ENCODE results near the gene EP400. TPM values are rescaled to one million over a fixed set of nuclear protein-coding genes. Genes with fewer than 3 reads are reported as not detected.

EP400 gene
- total and polyA plus RNA-seq, 2 of the 8 experiments (the other 6 are each of a cell fraction or from before 2014, with no cell fraction given), result 13.1 to 69.7 TPM

- H3K4me2 ChIP-seq (ENCODE audit: insufficient read depth in 1 of 2, low read depth in 2 of 2, low read length in 2 of 2), result no peak overlapping the region
- H2BK15ac ChIP-seq (ENCODE audit: low read length), result no peak overlapping the region
- H4K91ac ChIP-seq (replicated peaks; ENCODE audit: insufficient read length, low read length), result no peak overlapping the region
- H3K18ac ChIP-seq (ENCODE audit: extremely low read depth, low read length), result no peak overlapping the region
- DNase-seq (ENCODE audit: low read depth in 1 of 2, low spot score in 2 of 2) (no peak), FAIRE-seq (no peak)
- H3K4ac ChIP-seq (replicated peaks; ENCODE audit: insufficient read length, low read depth, low read length), result no peak overlapping the region
- H3K27me3 ChIP-seq (replicated peaks in 1 of 4; ENCODE audit: control insufficient read depth in 3 of 4, extremely low read depth in 1 of 4, insufficient read depth in 3 of 4, low read length in 3 of 4), result no peaks in the 10 kb centered on the region
- no peaks in the 10 kb centered on the region for H3K9me3 ChIP-seq (ENCODE audit: insufficient read depth in 2 of 2, low read depth in 1 of 2, low read length in 1 of 2)
- no peak overlapping the region for H3K56ac ChIP-seq (replicated peaks; ENCODE audit: insufficient read length, low read depth, low read length)
- no peak overlapping the region for H3K23ac ChIP-seq (ENCODE audit: insufficient read length)
- peaks cover 7 to 48% (median 38%) of the 10 kb centered on the region in 4 experiments; a peak in 7 of 8 replicates for H3K36me3 ChIP-seq (ENCODE audit: control insufficient read depth in 2 of 4, insufficient read depth in 4 of 4, low read length in 3 of 4)
- no peaks in the 10 kb centered on the region for H3K79me2 ChIP-seq (ENCODE audit: control insufficient read depth in 1 of 2, insufficient read depth in 2 of 2, low read length in 2 of 2)
- 93% methylated on average over 30 of the region's 30 CpGs; no CpG with 5 or more reads in 1 of the 2 experiments for WGBS, 2 experiments (ENCODE audit: extremely low coverage in 1 of 2, insufficient coverage in 1 of 2, insufficient read length in 1 of 2, insufficient replicate concordance in 2 of 2, low coverage in 1 of 2, low lambda C conversion rate in 2 of 2, missing lambda C conversion rate in 1 of 2)
- H3K14ac ChIP-seq (ENCODE audit: insufficient read length), result no peak overlapping the region
- no peak overlapping the region for H4K8ac ChIP-seq (ENCODE audit: extremely low read depth, insufficient read depth, low read length)
- no peaks in the 10 kb centered on the region; the same call in 1 of the 2 replicates for H3K79me1 ChIP-seq (ENCODE audit: low read depth, low read length)
- no peak overlapping the region for H2BK120ac ChIP-seq (replicated peaks; ENCODE audit: low read depth, low read length)
- peak overlapping the region; percentile 12; the same call in 1 of the 2 replicates for H2BK5ac ChIP-seq (ENCODE audit: low read depth, low read length)
- H3K27ac ChIP-seq (ENCODE audit: low read depth, low read length), result no peak overlapping the region
- ChIA-PET CTCF (ENCODE audit: partially characterized antibody) (no interaction called here), POLR2A (ENCODE audit: partially characterized antibody) (interaction anchor here (0.6 to 1.0 kb wide), 2 partner anchors 21 to 236 kb away, joined by 3 to 4 read pairs; no protein-coding TSS in a partner anchor)
- no peak overlapping the region for H2AFZ ChIP-seq (ENCODE audit: low read length)
- no peak overlapping the region for H4K5ac ChIP-seq (ENCODE audit: insufficient read length, low read depth, low read length)
- peaks cover 0 to 8% of the 10 kb centered on the region in 2 experiments for H4K20me1 ChIP-seq (replicated peaks in 1 of 2; ENCODE audit: control insufficient read depth in 1 of 2, insufficient read depth in 2 of 2, low read length in 2 of 2)
- no peaks in the 10 kb centered on the region for H3K4me1 ChIP-seq (replicated peaks in 1 of 4; ENCODE audit: control insufficient read depth in 3 of 4, insufficient read depth in 4 of 4, low read length in 3 of 4)
- H3K9ac ChIP-seq (replicated peaks in 1 of 4; ENCODE audit: extremely low read depth in 1 of 4, low read depth in 3 of 4, low read length in 3 of 4), result no peak overlapping the region
- TF ChIP-seq SIRT6 (IDR thresholded peaks at IDR 0.05; ENCODE audit: low read length) (no peak), RXRA (IDR thresholded peaks at IDR 0.05; ENCODE audit: insufficient read depth, low read depth, low read length) (no peak), NRF1 (IDR thresholded peaks at IDR 0.05; ENCODE audit: low read depth, low read length) (no peak), KDM1A (IDR thresholded peaks at IDR 0.05; ENCODE audit: borderline replicate concordance, low read length) (no peak), RNF2 (IDR thresholded peaks at IDR 0.05; ENCODE audit: borderline replicate concordance, low read depth, low read length, missing control alignments, poor library complexity, severe bottlenecking) (no peak), E2F6 (IDR thresholded peaks at IDR 0.05) (no peak), CTCF (IDR thresholded peaks at IDR 0.05; ENCODE audit: control extremely low read depth in 1 of 3, insufficient read depth in 1 of 3, low read depth in 1 of 3, low read length in 3 of 3) (no peak), POLR2A (IDR thresholded peaks at IDR 0.05; ENCODE audit: control extremely low read depth in 1 of 2, low read depth in 2 of 2, low read length in 2 of 2) (no peak), CHD1 (IDR thresholded peaks at IDR 0.05; ENCODE audit: low read depth, low read length) (no peak)
- H3K23me2 ChIP-seq (ENCODE audit: low read depth, low read length), result no peaks in the 10 kb centered on the region
- no peak overlapping the region for H2BK20ac ChIP-seq (ENCODE audit: low read length)
- H2BK12ac ChIP-seq (ENCODE audit: low read depth, low read length), result no peak overlapping the region
- H2AK5ac ChIP-seq (ENCODE audit: low read depth, low read length), result no peak overlapping the region
- no peak overlapping the region for H3K4me3 ChIP-seq (ENCODE audit: extremely low read depth in 1 of 4, insufficient read depth in 2 of 4, low read depth in 3 of 4, low read length in 4 of 4)
Observed at GRCh38 chr12:132061641-132062430, 112.1 kb downstream of the EP400 start.

Measured in H1 (cell line).